H1 (cell line): ENCODE measurements around the gene RNASET2. TPM values are rescaled to one million over a fixed set of nuclear protein-coding genes. Genes with fewer than 3 reads are reported as not detected.

ENCODE experiments used
- CEBPB ChIP-seq: IDR thresholded peaks from 2 replicates; pipeline ENCODE4 v1.6.1; 2012; ENCODE audit warnings: low read depth, low read length
- EP300 ChIP-seq, 2 experiments: IDR thresholded peaks; 1 replicate in 1 of 2; 2 replicates in 1 of 2; pipeline ENCODE4 v1.6.1; 2011 to 2012; ENCODE audit warnings: low read depth in 2 of 2, low read length in 2 of 2, mild to moderate bottlenecking in 2 of 2, borderline replicate concordance in 1 of 2, inconsistent platforms in 1 of 2, moderate library complexity in 1 of 2
- GTF2F1 ChIP-seq: IDR thresholded peaks from 2 replicates; pipeline ENCODE4 v1.6.1; 2012; ENCODE audit warnings: low read depth, low read length, improper control_type of control experiment, borderline replicate concordance
- NANOG ChIP-seq: IDR thresholded peaks from 2 replicates; pipeline ENCODE4 v1.6.1; 2011; ENCODE audit warnings: low read length, low read depth, mild to moderate bottlenecking, inconsistent platforms; ENCODE audit not compliant: insufficient read depth, poor library complexity, severe bottlenecking
- SIX5 ChIP-seq: IDR thresholded peaks from 2 replicates; pipeline ENCODE4 v1.6.1; 2011; ENCODE audit warnings: mild to moderate bottlenecking, low read depth, low read length
- polyA plus RNA-seq, 7 experiments: library from polyadenylated mRNA; depleted of rRNA in 3 of 7; stranded (reverse) in 5 of 7; unstranded in 2 of 7; fragments of >200 nt in 5 of 7; fragments of 200-250 nt in 2 of 7; gene quantifications; 1 replicate in 5 of 7; 2 replicates in 1 of 7; 4 replicates in 1 of 7; pipeline versions ENCODE4 v1.2.1 to v1.2.3, GENCODE V29; 2011 to 2013; ENCODE audit warnings: missing spikeins in 2 of 7, mixed read lengths in 2 of 7
- total RNA-seq: library from RNA; stranded (reverse); fragmentation: NEBNext Ultra II Directional; extraction: Animal tissue kit (Norgen Biotek cat#: 25700); gene quantifications from 2 replicates; pipeline ENCODE4 v1.2.1, GENCODE V29; 2021

The RNASET2 gene
- total and polyA plus RNA-seq, 2 of the 8 experiments (the other 6 are each of a cell fraction or from before 2014, with no cell fraction given) = 15.7 to 22.9 TPM

- no peak for TF ChIP-seq CEBPB
- no peak for TF ChIP-seq SIX5
- no peak for TF ChIP-seq GTF2F1
- no peak for TF ChIP-seq NANOG
- TF ChIP-seq EP300 (IDR thresholded peaks at IDR 0.05; ENCODE audit: borderline replicate concordance in 1 of 2, low read depth in 2 of 2, low read length in 2 of 2) = no peak
- TF ChIP-seq, all 59 proteins: peak for 8
Measured at GRCh38 chr6:166998256-166999144, 42.1 kb upstream of the RNASET2 start (continued).
